A549 (cell line): Measurements from ENCODE around the gene CACNA1E.

ENCODE experiments used
- CHD2 ChIP-seq: fragments of 150-350 bp; IDR thresholded peaks from 2 replicates; pipeline ENCODE4 v1.6.1; 2014; ENCODE audit warnings: low read length; ENCODE audit not compliant: partially characterized antibody
- CTCF ChIP-seq: fragments of >200 bp; sonication (Bioruptor Twin); formaldehyde crosslinking; IDR thresholded peaks from 3 replicates; pipeline ENCODE4 v1.5.1; 2016
- EP300 ChIP-seq, 2 experiments: fragments of >200 bp; sonication (Bioruptor Twin); formaldehyde crosslinking; IDR thresholded peaks; 2 replicates in 1 of 2; 3 replicates in 1 of 2; pipeline ENCODE4 v1.6.1; 2016 to 2017
- HOXB13 ChIP-seq: fragments of 250-450 bp; sonication (Bioruptor Pico); IDR thresholded peaks from 2 replicates; pipeline ENCODE4 v1.5.0; 2020; ENCODE audit warnings: low read depth, mild to moderate bottlenecking, moderate library complexity
- MYC ChIP-seq: IDR thresholded peaks from 2 replicates; pipeline ENCODE4 v1.6.1; 2012; ENCODE audit warnings: mild to moderate bottlenecking, inconsistent platforms, low read length, improper control_type of control experiment, borderline replicate concordance
- RCOR1 ChIP-seq: fragments of 150-350 bp; IDR thresholded peaks from 2 replicates; pipeline ENCODE4 v1.6.1; 2014; ENCODE audit warnings: antibody characterized with exemption, low read length, low read depth
- REST ChIP-seq: fragments of 200-600 bp; sonication (generic); IDR thresholded peaks from 2 replicates; pipeline ENCODE4 v1.6.1; 2016; ENCODE audit warnings: antibody characterized with exemption, mild to moderate bottlenecking, moderate library complexity
- RNF2 ChIP-seq: fragments of 200-600 bp; sonication (generic); IDR thresholded peaks from 2 replicates; pipeline ENCODE4 v1.6.1; 2016; ENCODE audit warnings: low read depth, mild to moderate bottlenecking, antibody characterized with exemption, moderate library complexity, borderline replicate concordance
- TF ChIP-seq, protein P1 (sequence below): fragments of 250-450 bp; sonication (Bioruptor Pico); IDR thresholded peaks from 2 replicates; pipeline ENCODE4 v1.5.0; 2021; ENCODE audit warnings: mild to moderate bottlenecking, moderate library complexity, borderline replicate concordance
- TF ChIP-seq, protein P2 (sequence below): fragments of 450-650 bp; IDR thresholded peaks from 2 replicates; pipeline ENCODE4 v1.6.1; 2014; ENCODE audit warnings: antibody characterized with exemption
- TF ChIP-seq, protein P3 (sequence below): IDR thresholded peaks from 2 replicates; pipeline ENCODE4 v1.6.1; 2012

GRCh38 chr1:181630838-181631237 is 147.5 kb downstream of the CACNA1E start:
- TF ChIP-seq, protein P1, sequence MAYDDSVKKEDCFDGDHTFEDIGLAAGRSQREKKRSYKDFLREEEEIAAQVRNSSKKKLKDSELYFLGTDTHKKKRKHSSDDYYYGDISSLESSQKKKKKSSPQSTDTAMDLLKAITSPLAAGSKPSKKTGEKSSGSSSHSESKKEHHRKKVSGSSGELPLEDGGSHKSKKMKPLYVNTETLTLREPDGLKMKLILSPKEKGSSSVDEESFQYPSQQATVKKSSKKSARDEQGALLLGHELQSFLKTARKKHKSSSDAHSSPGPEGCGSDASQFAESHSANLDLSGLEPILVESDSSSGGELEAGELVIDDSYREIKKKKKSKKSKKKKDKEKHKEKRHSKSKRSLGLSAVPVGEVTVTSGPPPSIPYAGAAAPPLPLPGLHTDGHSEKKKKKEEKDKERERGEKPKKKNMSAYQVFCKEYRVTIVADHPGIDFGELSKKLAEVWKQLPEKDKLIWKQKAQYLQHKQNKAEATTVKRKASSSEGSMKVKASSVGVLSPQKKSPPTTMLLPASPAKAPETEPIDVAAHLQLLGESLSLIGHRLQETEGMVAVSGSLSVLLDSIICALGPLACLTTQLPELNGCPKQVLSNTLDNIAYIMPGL (CRISPR knock-in tag) = no peak
- TF ChIP-seq HOXB13 (no peak), EP300 (IDR thresholded peaks at IDR 0.05) (no peak), RCOR1 (no peak), MYC (no peak), CTCF (no peak), RNF2 (no peak), REST (no peak), CHD2 (no peak)
- TF ChIP-seq, protein P2, sequence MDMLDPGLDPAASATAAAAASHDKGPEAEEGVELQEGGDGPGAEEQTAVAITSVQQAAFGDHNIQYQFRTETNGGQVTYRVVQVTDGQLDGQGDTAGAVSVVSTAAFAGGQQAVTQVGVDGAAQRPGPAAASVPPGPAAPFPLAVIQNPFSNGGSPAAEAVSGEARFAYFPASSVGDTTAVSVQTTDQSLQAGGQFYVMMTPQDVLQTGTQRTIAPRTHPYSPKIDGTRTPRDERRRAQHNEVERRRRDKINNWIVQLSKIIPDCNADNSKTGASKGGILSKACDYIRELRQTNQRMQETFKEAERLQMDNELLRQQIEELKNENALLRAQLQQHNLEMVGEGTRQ = no peak
- TF ChIP-seq, protein P3, sequence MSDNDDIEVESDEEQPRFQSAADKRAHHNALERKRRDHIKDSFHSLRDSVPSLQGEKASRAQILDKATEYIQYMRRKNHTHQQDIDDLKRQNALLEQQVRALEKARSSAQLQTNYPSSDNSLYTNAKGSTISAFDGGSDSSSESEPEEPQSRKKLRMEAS = no peak
